KBM-7 (cell line): ENCODE measurements around the gene BLOC1S1.
"Not testable (repeated sequence)": the region's sequence is repeated elsewhere in the genome, so short reads cannot be mapped to it uniquely, and the experiment has no call there.

Experiments used
- DNase-seq: peaks from one replicate; pipeline ENCODE4 v3.0.0-alpha.2; 2015
- in situ Hi-C: fragments of 300-500 bp; cut with MboI; formaldehyde crosslinking; loops from 2 replicates; pipeline ENCODE4 v1.14.3; 2020; ENCODE audit warnings: low sequenced_read_pairs, low pct_unique_long_range_greater_than_20kb, mixed read lengths

BLOC1S1 gene

GRCh38 chr12:55738123-55739024 lies 22.5 kb downstream of the BLOC1S1 start:
- peak; percentile 89 for DNase-seq
- in situ Hi-C loops, result no loop called here

- no peak for DNase-seq
- in situ Hi-C loops, result no loop called here
These were observed 23.2 kb downstream of the BLOC1S1 start for GRCh38 chr12:55739025-55739378.

GRCh38 chr12:55741931-55742680 lies 26.3 kb downstream of the BLOC1S1 start:
- no peak for DNase-seq
- in situ Hi-C loops, result no loop called here

- in situ Hi-C loops, result no loop called here
- DNase-seq, result peak; percentile 69
These were observed 27.0 kb downstream of the BLOC1S1 start, which contains the start of gene GDF11 for GRCh38 chr12:55742719-55743405. Gene GDF11 (plus strand): TSS chr12:55743122. CDS start chr12:55743317, 195 bp downstream.

GRCh38 chr12:55743406-55744339 lies 27.8 kb downstream of the BLOC1S1 start:
- peak; percentile 56 for DNase-seq
- in situ Hi-C loops, result no loop called here

GRCh38 chr12:55744340-55745030 lies 28.6 kb downstream of the BLOC1S1 start:
- DNase-seq, result peak; percentile 49
- in situ Hi-C loops, result no loop called here

GRCh38 chr12:55745361-55746173 lies 29.7 kb downstream of the BLOC1S1 start:
- in situ Hi-C loops, result no loop called here
- peak; percentile 36 for DNase-seq

- no peak for DNase-seq
- in situ Hi-C loops, result no loop called here
These were observed 30.5 kb downstream of the BLOC1S1 start for GRCh38 chr12:55746174-55746912.

GRCh38 chr12:55746913-55747231 lies 31.0 kb downstream of the BLOC1S1 start:
- DNase-seq, result no peak
- in situ Hi-C loops, result no loop called here

GRCh38 chr12:55748230-55748993 lies 32.6 kb downstream of the BLOC1S1 start:
- in situ Hi-C loops, result no loop called here
- no peak for DNase-seq

GRCh38 chr12:55755246-55755645 lies 39.4 kb downstream of the BLOC1S1 start:
- no peak for DNase-seq
- in situ Hi-C loops, result no loop called here

- DNase-seq, result no peak
These were observed 41.9 kb downstream of the BLOC1S1 start for GRCh38 chr12:55757701-55758100.

GRCh38 chr12:55758575-55758974 lies 42.7 kb downstream of the BLOC1S1 start:
- in situ Hi-C loops, result not testable (repeated sequence)

More at GRCh38 chr12:55757701-55758100, 41.9 kb downstream of the BLOC1S1 start:
- in situ Hi-C loops, result no loop called here

GRCh38 chr12:55760663-55761062 lies 44.8 kb downstream of the BLOC1S1 start:
- in situ Hi-C loops, result no loop called here
- DNase-seq, result no peak

More at GRCh38 chr12:55758575-55758974, 42.7 kb downstream of the BLOC1S1 start:
- DNase-seq, result not testable (repeated sequence)

GRCh38 chr12:55762646-55763045 lies 46.8 kb downstream of the BLOC1S1 start:
- in situ Hi-C loops, result no loop called here
- no peak for DNase-seq

GRCh38 chr12:55765736-55766290 lies 50.0 kb downstream of the BLOC1S1 start:
- in situ Hi-C loops, result no loop called here
- DNase-seq, result no peak
